Measurements from ENCODE around the gene EZR. TPM values are rescaled to one million over a fixed set of nuclear protein-coding genes. Genes with fewer than 3 reads are reported as not detected.

The EZR gene
- total RNA-seq, 1 donor from 2014 or later = 254 TPM

DNA sequence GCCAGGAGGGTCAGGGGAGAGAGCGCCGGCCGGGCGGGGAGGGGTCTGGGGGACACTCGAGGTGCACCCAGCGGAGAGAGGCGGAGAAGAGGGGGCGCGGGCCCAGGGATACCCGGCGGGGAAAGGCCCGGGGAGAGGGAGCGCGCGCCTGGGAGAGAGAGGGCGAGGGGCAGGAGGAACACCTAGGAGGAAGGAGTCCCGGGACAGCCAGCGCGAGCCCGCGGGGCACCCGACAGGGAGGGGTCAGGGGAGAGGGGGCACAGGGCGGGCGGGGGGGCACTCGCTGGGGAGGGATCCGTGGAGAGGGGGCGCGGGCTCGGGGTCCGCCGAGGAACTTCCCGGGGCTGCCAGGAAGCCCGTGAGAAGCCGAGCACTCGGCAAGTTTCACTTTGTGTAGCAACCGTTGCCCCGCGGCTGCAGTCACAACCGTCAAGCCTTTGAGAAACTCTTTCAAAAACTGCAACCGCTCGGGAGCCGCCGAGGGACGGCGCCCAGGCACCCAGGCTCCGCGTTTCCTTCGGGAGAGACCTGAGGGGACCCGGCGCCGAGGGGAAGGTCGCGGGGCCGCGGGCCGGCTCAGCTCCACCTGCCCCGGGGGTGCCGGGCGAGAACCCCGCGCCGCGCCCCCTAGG lies 471 bp downstream of the EZR start:
- intact Hi-C loops (cut with DNase I) = no loop called here
- H3K4me1 ChIP-seq = peaks cover 28% of the 10 kb centered on the region
- TF ChIP-seq, protein P1, sequence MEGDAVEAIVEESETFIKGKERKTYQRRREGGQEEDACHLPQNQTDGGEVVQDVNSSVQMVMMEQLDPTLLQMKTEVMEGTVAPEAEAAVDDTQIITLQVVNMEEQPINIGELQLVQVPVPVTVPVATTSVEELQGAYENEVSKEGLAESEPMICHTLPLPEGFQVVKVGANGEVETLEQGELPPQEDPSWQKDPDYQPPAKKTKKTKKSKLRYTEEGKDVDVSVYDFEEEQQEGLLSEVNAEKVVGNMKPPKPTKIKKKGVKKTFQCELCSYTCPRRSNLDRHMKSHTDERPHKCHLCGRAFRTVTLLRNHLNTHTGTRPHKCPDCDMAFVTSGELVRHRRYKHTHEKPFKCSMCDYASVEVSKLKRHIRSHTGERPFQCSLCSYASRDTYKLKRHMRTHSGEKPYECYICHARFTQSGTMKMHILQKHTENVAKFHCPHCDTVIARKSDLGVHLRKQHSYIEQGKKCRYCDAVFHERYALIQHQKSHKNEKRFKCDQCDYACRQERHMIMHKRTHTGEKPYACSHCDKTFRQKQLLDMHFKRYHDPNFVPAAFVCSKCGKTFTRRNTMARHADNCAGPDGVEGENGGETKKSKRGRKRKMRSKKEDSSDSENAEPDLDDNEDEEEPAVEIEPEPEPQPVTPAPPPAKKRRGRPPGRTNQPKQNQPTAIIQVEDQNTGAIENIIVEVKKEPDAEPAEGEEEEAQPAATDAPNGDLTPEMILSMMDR (IDR thresholded peaks at IDR 0.05) = no peak

DNA sequence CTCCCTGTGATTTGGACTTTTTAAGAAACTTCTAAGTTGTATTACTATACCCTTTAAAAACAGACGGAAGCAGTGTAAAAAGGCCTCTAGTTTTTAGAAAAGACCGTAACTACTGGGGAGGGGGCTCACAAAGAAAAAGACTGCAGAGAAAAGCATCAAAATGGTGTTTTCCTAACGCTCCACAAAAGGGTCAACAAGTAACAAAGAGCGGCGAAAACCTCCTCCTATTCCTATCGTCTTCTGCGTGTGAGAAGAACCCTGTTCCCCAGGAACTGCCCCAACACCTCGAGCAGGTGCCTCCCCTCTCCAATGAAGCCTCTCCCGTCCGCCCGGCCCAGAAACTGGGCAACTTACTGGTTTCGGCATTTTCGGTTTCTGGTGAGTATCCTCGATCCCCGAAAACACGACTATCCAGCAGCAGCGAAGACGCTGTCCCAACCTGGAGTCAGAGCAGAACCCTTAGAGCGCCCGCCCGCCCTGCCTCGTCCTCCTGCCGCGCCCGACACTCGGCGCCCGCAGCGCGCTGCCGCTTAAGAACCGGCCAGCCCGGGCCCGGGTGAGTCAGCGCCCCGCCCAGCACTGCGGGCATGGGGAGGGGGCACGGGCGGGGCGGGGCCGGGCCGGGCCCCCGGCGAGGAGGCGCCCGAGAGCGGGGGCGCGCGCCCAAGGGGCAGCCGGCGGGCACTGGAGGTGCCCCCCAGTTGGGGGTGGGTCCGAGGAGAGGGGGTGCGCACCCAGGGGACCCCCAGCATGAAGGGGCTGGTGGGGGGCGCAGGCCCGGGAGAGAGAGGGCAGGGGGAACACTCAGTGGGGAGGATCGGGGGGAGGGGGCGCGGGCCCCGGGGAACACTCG lies 1.2 kb downstream of the EZR start:
- Histone ChIP-seq H3K36me3 (peaks cover under 1% of the 10 kb centered on the region), H3K27ac (peak overlapping the region; percentile 97), H3K4me3 (peak overlapping the region; percentile 82), H3K9me3 (no peaks in the 10 kb centered on the region), H3K4me1 (peaks cover 35% of the 10 kb centered on the region), H3K27me3 (ENCODE audit: low read depth) (no peaks in the 10 kb centered on the region)
- intact Hi-C loops (cut with DNase I) = no loop called here
- DNase-seq = peak; percentile 91
- TF ChIP-seq, protein P1 (IDR thresholded peaks at IDR 0.05) = no peak
- ATAC-seq = peak; percentile 85 to 91

More for the DNA sequence above, 471 bp downstream of the EZR start:
- no peaks in the 10 kb centered on the region for H3K27me3 ChIP-seq (ENCODE audit: low read depth)
- peak; percentile 58 to 68 for ATAC-seq
- H3K36me3 ChIP-seq = no peaks in the 10 kb centered on the region
- peak; percentile 84 for DNase-seq
- H3K27ac ChIP-seq = peak overlapping the region; percentile 97
- H3K4me3 ChIP-seq = peak overlapping the region; percentile 82
- no peaks in the 10 kb centered on the region for H3K9me3 ChIP-seq

DNA sequence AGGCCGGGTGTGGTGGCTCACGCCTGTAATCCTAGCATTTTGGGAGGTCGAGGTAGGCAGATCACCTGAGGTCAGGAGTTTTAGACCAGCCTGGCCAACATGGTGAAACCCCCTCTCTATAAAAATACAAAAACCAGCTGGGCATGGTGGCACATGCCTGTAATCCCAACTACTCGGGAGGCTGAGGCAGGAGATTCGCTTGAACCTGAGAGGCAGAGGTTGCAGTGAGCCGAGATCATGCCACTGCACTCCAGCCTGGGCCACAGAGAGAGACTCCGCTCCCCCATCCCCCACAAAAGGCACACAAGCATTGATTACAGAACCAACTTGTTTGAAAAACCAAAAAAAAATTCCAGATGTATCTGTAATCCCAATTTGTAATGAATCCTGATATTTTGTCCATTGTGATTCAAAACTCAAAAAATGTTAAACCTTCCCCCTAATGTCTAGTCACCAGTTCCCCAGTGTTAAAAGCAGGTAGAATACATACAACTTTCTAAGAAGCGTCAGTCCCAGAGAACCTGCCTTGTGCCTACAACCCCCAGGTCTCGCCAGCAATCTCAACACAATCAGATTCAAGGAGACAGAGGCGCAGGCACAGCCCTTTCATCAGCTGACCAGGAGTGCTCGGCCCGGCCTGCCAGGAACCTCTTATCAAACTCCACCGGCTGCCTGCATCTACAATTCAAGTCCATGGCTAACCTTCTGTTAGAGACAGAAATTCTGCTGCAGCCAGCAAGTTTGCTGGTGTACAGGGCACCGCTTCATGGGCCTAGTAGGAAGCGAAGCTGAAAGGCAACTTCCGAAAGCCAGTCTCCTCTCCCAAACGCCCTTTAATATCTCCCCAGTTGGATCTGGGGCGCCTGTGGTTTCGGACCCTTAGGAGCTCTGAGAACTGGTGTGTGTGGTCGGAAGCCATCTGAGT lies 2.1 kb downstream of the EZR start:
- Histone ChIP-seq H3K4me1 (peaks cover 44% of the 10 kb centered on the region), H3K27ac (peak overlapping the region; percentile 97), H3K36me3 (peaks cover 9% of the 10 kb centered on the region), H3K9me3 (no peaks in the 10 kb centered on the region), H3K4me3 (peak overlapping the region; percentile 82), H3K27me3 (ENCODE audit: low read depth) (no peaks in the 10 kb centered on the region)
- intact Hi-C loops (cut with DNase I) = no loop called here
- ATAC-seq = peak; percentile 15 to 32
- DNase-seq = peak; percentile 82
- TF ChIP-seq, protein P1 (IDR thresholded peaks at IDR 0.05) = no peak

GRCh38 chr6:158816329-158816728 lies 2.8 kb downstream of the EZR start:
- intact Hi-C loops (cut with DNase I) = no loop called here
- H3K27me3 ChIP-seq (ENCODE audit: low read depth) = no peaks in the 10 kb centered on the region
- H3K9me3 ChIP-seq = no peaks in the 10 kb centered on the region
- no peak for DNase-seq
- peak overlapping the region; percentile 97 for H3K27ac ChIP-seq
- H3K36me3 ChIP-seq = peaks cover 9% of the 10 kb centered on the region
- peaks cover 52% of the 10 kb centered on the region for H3K4me1 ChIP-seq
- no peak for ATAC-seq
- TF ChIP-seq, protein P1 (IDR thresholded peaks at IDR 0.05) = no peak
- H3K4me3 ChIP-seq = peak overlapping the region; percentile 82

GRCh38 chr6:158815907-158816306 lies 3.3 kb downstream of the EZR start:
- H3K4me3 ChIP-seq = peak overlapping the region; percentile 82
- no peak for DNase-seq
- peaks cover 56% of the 10 kb centered on the region for H3K4me1 ChIP-seq
- no peaks in the 10 kb centered on the region for H3K9me3 ChIP-seq
- TF ChIP-seq, protein P1 (IDR thresholded peaks at IDR 0.05) = no peak
- peaks cover 9% of the 10 kb centered on the region for H3K36me3 ChIP-seq
- intact Hi-C loops (cut with DNase I) = no loop called here
- no peak for ATAC-seq
- peak overlapping the region; percentile 97 for H3K27ac ChIP-seq
- no peaks in the 10 kb centered on the region for H3K27me3 ChIP-seq (ENCODE audit: low read depth)

Measured in lower lobe of right lung (tissue), 2 donors.